Keratinocyte (primary cell): ENCODE measurements around the gene SOD1. TPM values are rescaled to one million over a fixed set of nuclear protein-coding genes. Genes with fewer than 3 reads are reported as not detected.
A peak's percentile ranks its signal among the peaks of the same experiment; 100 is the strongest.

Source experiments
- DNase-seq: peaks from one replicate; pipeline ENCODE4 v3.0.0-alpha.2; 2011; ENCODE audit warnings: low read depth, missing footprints, low spot score
- FAIRE-seq: peaks from 2 replicates; lab custom pipeline; 2011; peaks lifted over from hg19 to GRCh38; lab: Jason Lieb, UNC
- H2AFZ ChIP-seq: 2 replicates; pipeline ENCODE4 v1.6.0; 2012; ENCODE audit warnings: low read length, control low read depth, inconsistent platforms; ENCODE audit not compliant: control insufficient read depth
- H3K27ac ChIP-seq: 2 replicates; pipeline ENCODE4 v1.5.1; 2011; ENCODE audit warnings: low read length; ENCODE audit not compliant: control insufficient read depth, insufficient read depth
- H3K27me3 ChIP-seq: 3 replicates; pipeline ENCODE4 v1.6.0; 2011; ENCODE audit warnings: low read length; ENCODE audit not compliant: control insufficient read depth, insufficient read depth; ENCODE audit errors: extremely low read depth
- H3K36me3 ChIP-seq, 2 experiments: 2 replicates in 1 of 2; 3 replicates in 1 of 2; pipeline ENCODE4 v1.5.1; 2011; ENCODE audit warnings: low read length in 2 of 2, mild to moderate bottlenecking in 1 of 2; ENCODE audit not compliant: control insufficient read depth in 2 of 2, insufficient read depth in 2 of 2; ENCODE audit errors: extremely low read depth in 1 of 2
- H3K4me1 ChIP-seq: 3 replicates; pipeline ENCODE4 v1.5.1; 2011; ENCODE audit warnings: low read length; ENCODE audit not compliant: control insufficient read depth, insufficient read depth; ENCODE audit errors: extremely low read depth
- H3K4me2 ChIP-seq: 3 replicates; pipeline ENCODE4 v1.6.0; 2011; ENCODE audit warnings: low read depth, low read length; ENCODE audit not compliant: control insufficient read depth, insufficient read depth; ENCODE audit errors: extremely low read depth
- H3K4me3 ChIP-seq, 3 experiments: fragments of 200-600 bp in 1 of 3; sonication (generic) in 1 of 3; 2 replicates in 2 of 3; 3 replicates in 1 of 3; pipeline ENCODE4 v1.5.1; 2011 to 2016; ENCODE audit warnings: low read length in 3 of 3, mild to moderate bottlenecking in 3 of 3, control low read depth in 2 of 3, inconsistent platforms in 1 of 3, low read depth in 1 of 3, mixed read lengths in 1 of 3, mixed run types in 1 of 3, moderate library complexity in 1 of 3; ENCODE audit not compliant: control insufficient read depth in 2 of 3, insufficient read depth in 2 of 3; ENCODE audit errors: extremely low read depth in 1 of 3
- H3K79me2 ChIP-seq: 2 replicates; pipeline ENCODE4 v1.6.0; 2012; ENCODE audit warnings: low read length; ENCODE audit not compliant: control insufficient read depth, insufficient read depth
- H3K9ac ChIP-seq: 3 replicates; pipeline ENCODE4 v1.6.0; 2011; ENCODE audit warnings: low read length; ENCODE audit not compliant: control insufficient read depth, insufficient read depth; ENCODE audit errors: extremely low read depth
- H3K9me1 ChIP-seq: 3 replicates; pipeline ENCODE4 v1.6.0; 2011; ENCODE audit warnings: low read length; ENCODE audit not compliant: control insufficient read depth, insufficient read depth; ENCODE audit errors: extremely low read depth
- H3K9me3 ChIP-seq: 2 replicates; pipeline ENCODE4 v1.5.1; 2012; ENCODE audit warnings: low read depth, low read length; ENCODE audit not compliant: control insufficient read depth
- H4K20me1 ChIP-seq: 3 replicates; pipeline ENCODE4 v1.6.0; 2011; ENCODE audit warnings: low read length; ENCODE audit not compliant: control insufficient read depth, insufficient read depth; ENCODE audit errors: extremely low read depth
- CTCF ChIP-seq, 3 experiments: IDR thresholded peaks in 1 of 3; conservative IDR thresholded peaks in 1 of 3; optimal IDR thresholded peaks in 1 of 3; 2 replicates in 2 of 3; 3 replicates in 1 of 3; pipeline versions ENCODE3 to v1.5.1; 2011; ENCODE audit warnings: low read length in 3 of 3, mild to moderate bottlenecking in 3 of 3, moderate library complexity in 2 of 3, control low read depth in 1 of 3, inconsistent platforms in 1 of 3; ENCODE audit not compliant: insufficient read depth in 2 of 3; ENCODE audit errors: extremely low read depth in 1 of 3
- EZH2 ChIP-seq: IDR thresholded peaks from one replicate; pipeline ENCODE4 v1.6.1; 2012; ENCODE audit warnings: inconsistent platforms, mild to moderate bottlenecking, low read length, moderate library complexity
- dilution Hi-C: fragments of 300-500 bp; cut with MboI; formaldehyde crosslinking; loops from one replicate; pipeline ENCODE4 v1.7.0; 2020; ENCODE audit warnings: low sequenced_read_pairs; ENCODE audit not compliant: extremely low pct_ligation_motif_present
- polyA plus RNA-seq, 5 experiments: library from polyadenylated mRNA; depleted of rRNA in 3 of 5; stranded (reverse) in 3 of 5; stranded (forward) in 1 of 5; unstranded in 1 of 5; fragments of >200 nt; gene quantifications; 1 replicate in 1 of 5; 2 replicates in 3 of 5; 3 replicates in 1 of 5; pipeline versions ENCODE4 v1.2.1 to v1.2.3, GENCODE V29; 2011 to 2012; ENCODE audit warnings: missing spikeins in 2 of 5, low read depth in 1 of 5, low replicate concordance in 1 of 5

The SOD1 gene
- polyA plus RNA-seq, 1 donor (not counting 4 experiments of a cell fraction or from before 2014, with no cell fraction given), result 426 TPM

- H4K20me1 ChIP-seq, result no peaks in the 10 kb centered on the region
- peaks cover 18% of the 10 kb centered on the region for H3K79me2 ChIP-seq
- no peak overlapping the region for H3K4me3 ChIP-seq
- H3K9me3 ChIP-seq, result no peaks in the 10 kb centered on the region
- dilution Hi-C loops, result no loop called here
- H3K9me1 ChIP-seq, result no peaks in the 10 kb centered on the region
- H3K4me1 ChIP-seq, result peaks cover 29% of the 10 kb centered on the region
- H3K27me3 ChIP-seq, result no peaks in the 10 kb centered on the region
- H2AFZ ChIP-seq, result no peak overlapping the region
- peaks cover 14 to 27% of the 10 kb centered on the region in 2 experiments for H3K36me3 ChIP-seq
- FAIRE-seq (peak; percentile 77), DNase-seq (peak; percentile 40)
- H3K9ac ChIP-seq, result no peak overlapping the region
- TF ChIP-seq EZH2, result no peak
- TF ChIP-seq CTCF (optimal IDR thresholded peaks at IDR 0.05 in 1 of 3, IDR thresholded peaks at IDR 0.05 in 1 of 3, conservative IDR thresholded peaks at IDR 0.05 in 1 of 3; ENCODE audit: extremely low read depth in 1 of 3, insufficient read depth in 2 of 3, low read length in 3 of 3), result no peak
- H3K4me2 ChIP-seq, result peak overlapping the region; percentile 29
- H3K27ac ChIP-seq, result peak overlapping the region; percentile 28
Measured at GRCh38 chr21:31667639-31668038, 8.1 kb downstream of the SOD1 start.

GRCh38 chr21:31668651-31669491 lies 9.4 kb downstream of the SOD1 start:
- no peak for FAIRE-seq
- dilution Hi-C loops, result no loop called here
- Histone ChIP-seq H3K9me1 (no peaks in the 10 kb centered on the region), H3K36me3 (peaks cover 8 to 23% of the 10 kb centered on the region in 2 experiments), H2AFZ (no peak overlapping the region), H3K4me1 (peaks cover 29% of the 10 kb centered on the region), H3K27me3 (no peaks in the 10 kb centered on the region), H3K79me2 (peaks cover 9% of the 10 kb centered on the region), H3K9ac (no peak overlapping the region), H3K9me3 (no peaks in the 10 kb centered on the region), H3K4me2 (peak overlapping the region; percentile 39), H3K27ac (peak overlapping the region; percentile 18), H3K4me3 (no peak overlapping the region), H4K20me1 (no peaks in the 10 kb centered on the region)
- DNase-seq, result no peak
- TF ChIP-seq CTCF (optimal IDR thresholded peaks at IDR 0.05 in 1 of 3, IDR thresholded peaks at IDR 0.05 in 1 of 3, conservative IDR thresholded peaks at IDR 0.05 in 1 of 3; ENCODE audit: extremely low read depth in 1 of 3, insufficient read depth in 2 of 3, low read length in 3 of 3) (no peak), EZH2 (no peak)
